Transverse colon (tissue), 4 donors: Measurements from ENCODE around the gene SIK3.

Experiments
- EP300 ChIP-seq: sonication (generic); formaldehyde crosslinking; IDR thresholded peaks from one replicate; pipeline ENCODE4 v1.6.1; 2017; ENCODE audit warnings: antibody characterized with exemption, low read depth
- POLR2AphosphoS5 ChIP-seq, 3 donors: sonication (generic); formaldehyde crosslinking; IDR thresholded peaks; one replicate each; pipeline ENCODE4 v1.6.1; 2016; ENCODE audit warnings: antibody characterized with exemption in 3 of 3
- TF ChIP-seq, protein P1 (sequence below), 5 experiments: fragments of 200-600 bp in 3 of 5; fragments of 450-650 bp in 2 of 5; sonication (generic) in 3 of 5; IDR thresholded peaks; 1 replicate in 2 of 5; 2 replicates in 3 of 5; pipeline ENCODE4 v1.5.1; 2016 to 2017; ENCODE audit warnings: antibody characterized with exemption in 5 of 5, inconsistent platforms in 3 of 5, mild to moderate bottlenecking in 2 of 5, moderate library complexity in 1 of 5

DNA sequence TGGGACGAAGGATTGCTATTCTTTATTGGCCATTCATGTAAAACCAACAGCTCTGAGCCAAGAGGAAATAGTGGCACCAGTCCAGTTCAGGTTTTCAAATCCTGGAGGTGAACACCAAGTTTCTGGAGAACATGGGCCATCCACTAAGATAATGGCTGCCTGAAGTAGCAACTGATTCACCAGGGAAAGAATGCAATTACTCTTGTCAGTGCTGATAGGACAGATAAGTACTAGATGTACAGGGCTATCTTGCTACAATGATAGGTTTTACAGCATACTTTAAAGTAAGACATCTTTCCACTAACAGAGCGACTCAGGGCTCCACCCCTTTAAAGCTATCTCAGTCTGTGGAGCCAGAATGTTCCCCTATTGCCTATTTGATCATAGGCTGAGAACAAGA is 224.0 kb downstream of the SIK3 start:
- no peak for TF ChIP-seq POLR2AphosphoS5 (IDR thresholded peaks at IDR 0.05)
- TF ChIP-seq, protein P1, sequence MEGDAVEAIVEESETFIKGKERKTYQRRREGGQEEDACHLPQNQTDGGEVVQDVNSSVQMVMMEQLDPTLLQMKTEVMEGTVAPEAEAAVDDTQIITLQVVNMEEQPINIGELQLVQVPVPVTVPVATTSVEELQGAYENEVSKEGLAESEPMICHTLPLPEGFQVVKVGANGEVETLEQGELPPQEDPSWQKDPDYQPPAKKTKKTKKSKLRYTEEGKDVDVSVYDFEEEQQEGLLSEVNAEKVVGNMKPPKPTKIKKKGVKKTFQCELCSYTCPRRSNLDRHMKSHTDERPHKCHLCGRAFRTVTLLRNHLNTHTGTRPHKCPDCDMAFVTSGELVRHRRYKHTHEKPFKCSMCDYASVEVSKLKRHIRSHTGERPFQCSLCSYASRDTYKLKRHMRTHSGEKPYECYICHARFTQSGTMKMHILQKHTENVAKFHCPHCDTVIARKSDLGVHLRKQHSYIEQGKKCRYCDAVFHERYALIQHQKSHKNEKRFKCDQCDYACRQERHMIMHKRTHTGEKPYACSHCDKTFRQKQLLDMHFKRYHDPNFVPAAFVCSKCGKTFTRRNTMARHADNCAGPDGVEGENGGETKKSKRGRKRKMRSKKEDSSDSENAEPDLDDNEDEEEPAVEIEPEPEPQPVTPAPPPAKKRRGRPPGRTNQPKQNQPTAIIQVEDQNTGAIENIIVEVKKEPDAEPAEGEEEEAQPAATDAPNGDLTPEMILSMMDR (IDR thresholded peaks at IDR 0.05) = no peak
- no peak for TF ChIP-seq EP300
